ENCODE data around the gene TRIM72. TPM values are rescaled to one million over a fixed set of nuclear protein-coding genes. Genes with fewer than 3 reads are reported as not detected.

Gene TRIM72
- total RNA-seq, 4 donors from 2014 or later, result under 0.01 TPM; not detected in 3

DNA sequence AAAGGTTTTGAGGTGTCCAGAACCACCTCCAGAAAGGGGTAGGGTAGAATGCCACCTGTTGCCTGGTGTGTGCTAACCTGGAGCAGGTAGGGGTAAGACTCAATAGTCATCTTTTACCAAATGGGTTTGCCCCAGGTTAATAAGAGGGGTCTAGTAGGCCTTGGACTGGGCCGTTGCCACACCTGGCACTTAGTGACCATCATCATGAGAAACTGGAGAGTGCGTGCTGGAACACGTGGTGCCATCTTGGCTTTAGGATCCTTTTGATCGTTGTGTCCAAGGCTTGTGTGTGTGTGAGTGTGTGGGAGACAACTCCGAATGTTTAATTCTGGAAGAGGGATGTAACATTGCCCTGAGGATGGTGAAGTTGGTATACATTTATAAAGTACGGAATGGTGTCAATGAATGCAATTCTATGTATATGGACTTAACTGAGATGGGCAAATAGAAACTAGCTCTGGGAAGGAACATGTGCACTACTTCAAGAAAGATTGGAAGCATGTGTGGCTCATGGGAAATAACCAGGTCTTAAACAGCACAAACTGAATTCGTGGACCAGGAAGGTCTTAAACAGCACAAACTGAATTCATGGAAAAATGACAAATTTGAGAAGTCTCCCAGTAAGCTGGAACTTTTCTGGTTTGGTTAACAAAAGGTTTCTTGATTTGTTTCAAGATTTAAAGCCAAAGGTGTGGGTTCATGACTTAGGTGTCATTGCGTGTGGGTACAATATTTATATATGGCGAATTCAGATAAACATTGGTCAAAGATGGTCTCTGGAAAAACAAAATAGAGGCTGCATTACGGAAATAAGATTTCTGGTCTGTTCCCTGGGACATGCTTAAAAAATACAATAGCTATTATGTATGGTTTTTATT, 26.8 kb upstream of the TRIM72 start:
- no peaks in the 10 kb centered on the region for H3K36me3 ChIP-seq
- H3K4me1 ChIP-seq, result peaks cover 7 to 10% of the 10 kb centered on the region in 2 donors
- intact Hi-C loops (cut with DNase I; ENCODE audit: low total_unique reads), result no loop called here

DNA sequence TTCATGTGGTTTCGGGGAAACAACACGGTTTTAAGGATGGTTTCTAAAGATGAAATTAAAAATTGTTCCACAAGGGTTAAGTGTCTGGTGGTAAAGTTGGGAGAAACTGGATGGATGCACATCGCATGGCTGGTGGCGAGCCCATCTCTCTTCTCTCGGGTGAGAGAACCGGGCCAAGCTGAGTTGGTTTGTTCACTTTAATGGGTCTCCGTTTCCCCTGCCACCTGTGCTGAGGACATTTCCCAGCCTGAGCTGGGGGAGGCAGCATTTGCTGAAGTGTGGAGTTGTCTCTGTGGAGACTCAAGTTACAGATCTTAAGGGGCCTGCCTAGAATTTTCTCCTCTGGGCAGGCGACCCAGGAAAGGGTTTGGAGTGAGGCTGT, 26.1 kb upstream of the TRIM72 start:
- TF ChIP-seq, protein P1, sequence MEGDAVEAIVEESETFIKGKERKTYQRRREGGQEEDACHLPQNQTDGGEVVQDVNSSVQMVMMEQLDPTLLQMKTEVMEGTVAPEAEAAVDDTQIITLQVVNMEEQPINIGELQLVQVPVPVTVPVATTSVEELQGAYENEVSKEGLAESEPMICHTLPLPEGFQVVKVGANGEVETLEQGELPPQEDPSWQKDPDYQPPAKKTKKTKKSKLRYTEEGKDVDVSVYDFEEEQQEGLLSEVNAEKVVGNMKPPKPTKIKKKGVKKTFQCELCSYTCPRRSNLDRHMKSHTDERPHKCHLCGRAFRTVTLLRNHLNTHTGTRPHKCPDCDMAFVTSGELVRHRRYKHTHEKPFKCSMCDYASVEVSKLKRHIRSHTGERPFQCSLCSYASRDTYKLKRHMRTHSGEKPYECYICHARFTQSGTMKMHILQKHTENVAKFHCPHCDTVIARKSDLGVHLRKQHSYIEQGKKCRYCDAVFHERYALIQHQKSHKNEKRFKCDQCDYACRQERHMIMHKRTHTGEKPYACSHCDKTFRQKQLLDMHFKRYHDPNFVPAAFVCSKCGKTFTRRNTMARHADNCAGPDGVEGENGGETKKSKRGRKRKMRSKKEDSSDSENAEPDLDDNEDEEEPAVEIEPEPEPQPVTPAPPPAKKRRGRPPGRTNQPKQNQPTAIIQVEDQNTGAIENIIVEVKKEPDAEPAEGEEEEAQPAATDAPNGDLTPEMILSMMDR (IDR thresholded peaks at IDR 0.05), result no peak
- no peak for TF ChIP-seq POLR2A (IDR thresholded peaks at IDR 0.05)
- Histone ChIP-seq H3K4me3 (no peak overlapping the region), H3K27ac (no peak overlapping the region), H3K36me3 (no peaks in the 10 kb centered on the region), H3K9me3 (no peaks in the 10 kb centered on the region), H3K4me1 (peaks cover under 1 to 10% of the 10 kb centered on the region in 2 donors), H3K27me3 (no peaks in the 10 kb centered on the region)
- DNase-seq, result no peak
- intact Hi-C loops (cut with DNase I; ENCODE audit: low total_unique reads), result no loop called here

More for the DNA sequence above, 26.8 kb upstream of the TRIM72 start:
- Histone ChIP-seq H3K27me3 (no peaks in the 10 kb centered on the region), H3K4me3 (no peak overlapping the region), H3K27ac (no peak overlapping the region), H3K9me3 (no peaks in the 10 kb centered on the region)
- no peak for TF ChIP-seq POLR2A (IDR thresholded peaks at IDR 0.05)
- TF ChIP-seq, protein P1 (IDR thresholded peaks at IDR 0.05), result no peak
- no peak for DNase-seq

DNA sequence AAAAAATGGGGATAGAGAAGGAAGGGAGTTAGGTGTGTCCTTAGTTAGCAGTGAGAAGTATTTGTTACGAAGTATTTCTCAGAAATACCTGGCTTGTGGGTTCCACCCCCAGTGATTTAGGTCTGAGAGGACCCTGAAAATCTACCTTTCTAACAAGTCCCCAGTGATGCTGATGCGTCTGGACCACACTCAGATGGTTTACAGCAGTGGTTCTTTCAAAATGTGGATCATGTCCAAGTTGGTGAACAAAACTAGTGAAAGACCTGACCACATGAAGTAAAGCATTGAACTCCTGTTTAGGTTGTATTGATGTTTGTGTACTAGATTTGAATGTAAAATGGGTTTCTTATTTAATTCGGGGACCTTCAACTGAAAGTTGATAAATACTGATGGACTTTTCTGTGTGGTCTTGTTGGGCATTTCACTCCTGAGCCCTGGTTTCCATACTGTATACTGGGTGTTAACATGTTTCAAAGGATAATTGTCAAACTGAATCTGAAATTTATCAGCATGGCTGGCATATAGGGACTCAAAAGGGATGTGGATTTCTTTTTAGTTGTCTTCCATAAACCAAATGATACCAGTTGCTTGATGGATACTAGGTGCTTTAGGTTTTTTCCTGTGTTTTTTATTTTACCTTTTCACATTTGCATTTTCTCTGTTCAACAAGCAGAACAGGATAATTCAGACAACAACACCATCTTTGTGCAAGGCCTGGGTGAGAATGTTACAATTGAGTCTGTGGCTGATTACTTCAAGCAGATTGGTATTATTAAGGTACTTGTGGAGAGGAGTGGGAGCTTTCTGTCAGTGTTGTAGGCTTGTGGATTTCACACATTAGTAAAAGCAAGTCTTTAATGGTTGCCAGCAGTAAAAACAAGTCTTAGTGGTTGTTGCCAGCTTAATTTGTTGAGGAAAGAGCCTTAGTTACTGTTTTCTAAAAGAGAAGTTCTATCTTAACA, 25.2 kb upstream of the TRIM72 start:
- Histone ChIP-seq H3K27ac (no peak overlapping the region), H3K27me3 (no peaks in the 10 kb centered on the region), H3K4me3 (no peak overlapping the region), H3K4me1 (peaks cover 0 to 2% of the 10 kb centered on the region in 2 donors), H3K36me3 (no peaks in the 10 kb centered on the region), H3K9me3 (no peaks in the 10 kb centered on the region)
- TF ChIP-seq, protein P1 (IDR thresholded peaks at IDR 0.05), result no peak
- TF ChIP-seq POLR2A (IDR thresholded peaks at IDR 0.05), result no peak
- DNase-seq, result no peak
- intact Hi-C loops (cut with DNase I; ENCODE audit: low total_unique reads), result no loop called here

DNA sequence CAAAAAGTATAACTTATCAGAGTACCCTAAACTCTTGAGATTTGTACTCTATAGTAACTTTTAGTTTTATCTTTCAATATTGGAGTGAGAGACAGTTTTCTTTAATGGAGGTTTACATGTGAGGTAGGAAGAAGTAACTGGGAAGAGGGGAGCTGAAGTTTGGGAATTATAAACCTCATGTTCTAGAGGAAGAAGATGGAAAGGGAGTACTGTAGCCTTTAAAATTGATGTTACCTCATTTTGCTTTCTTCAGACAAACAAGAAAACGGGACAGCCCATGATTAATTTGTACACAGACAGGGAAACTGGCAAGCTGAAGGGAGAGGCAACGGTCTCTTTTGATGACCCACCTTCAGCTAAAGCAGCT, 24.5 kb upstream of the TRIM72 start:
- Histone ChIP-seq H3K36me3 (no peaks in the 10 kb centered on the region), H3K27ac (no peak overlapping the region), H3K27me3 (no peaks in the 10 kb centered on the region), H3K9me3 (no peaks in the 10 kb centered on the region), H3K4me1 (no peaks in the 10 kb centered on the region), H3K4me3 (no peak overlapping the region)
- DNase-seq, result no peak
- intact Hi-C loops (cut with DNase I; ENCODE audit: low total_unique reads), result no loop called here
- TF ChIP-seq, protein P1 (IDR thresholded peaks at IDR 0.05), result no peak

DNA sequence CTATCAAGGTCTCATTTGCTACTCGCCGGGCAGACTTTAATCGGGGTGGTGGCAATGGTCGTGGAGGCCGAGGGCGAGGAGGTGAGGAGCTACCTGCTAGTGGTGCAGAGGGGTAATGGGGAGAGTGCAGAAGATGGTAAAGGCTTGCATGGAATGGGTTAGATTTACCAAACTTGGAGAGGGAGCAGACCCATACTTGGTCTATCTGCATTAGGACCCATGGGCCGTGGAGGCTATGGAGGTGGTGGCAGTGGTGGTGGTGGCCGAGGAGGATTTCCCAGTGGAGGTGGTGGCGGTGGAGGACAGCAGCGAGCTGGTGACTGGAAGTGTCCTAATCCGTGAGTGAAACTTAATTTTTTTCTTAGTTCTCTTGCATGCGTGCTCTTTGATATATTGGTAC, 23.9 kb upstream of the TRIM72 start:
- intact Hi-C loops (cut with DNase I; ENCODE audit: low total_unique reads), result no loop called here
- no peaks in the 10 kb centered on the region for H3K36me3 ChIP-seq
- DNase-seq, result no peak
- no peak overlapping the region for H3K27ac ChIP-seq
- no peak overlapping the region for H3K4me3 ChIP-seq
- no peaks in the 10 kb centered on the region for H3K27me3 ChIP-seq
- no peaks in the 10 kb centered on the region for H3K4me1 ChIP-seq
- no peaks in the 10 kb centered on the region for H3K9me3 ChIP-seq
- TF ChIP-seq, protein P1 (IDR thresholded peaks at IDR 0.05), result no peak
- TF ChIP-seq POLR2A (IDR thresholded peaks at IDR 0.05), result no peak

All from uterus (tissue), 4 donors.